Activated naive CD8-positive, alpha-beta T cell treated with anti-CD3 and anti-CD28 coated beads, Interleukin-2, amount 50 U/mL, for 24 hours (primary cell): ENCODE data around the gene CASQ2.
A peak's percentile ranks its signal among the peaks of the same experiment; 100 is the strongest.

ENCODE experiments used
- ATAC-seq: fragments of 150-1000 bp; cut with Tn5 transposase; one replicate; pipeline ENCODE4 v1.10.0; 2021
- DNase-seq: peaks from one replicate; pipeline ENCODE4 v3.0.0; 2021
- H3K27ac Mint-ChIP-seq: one replicate; pipeline ENCODE4 v1.8.0; 2021; ENCODE audit warnings: mild to moderate bottlenecking, mixed read lengths
- H3K27me3 Mint-ChIP-seq: one replicate; pipeline ENCODE4 v1.8.0; 2021; ENCODE audit warnings: mixed read lengths
- H3K36me3 Mint-ChIP-seq: one replicate; pipeline ENCODE4 v1.8.0; 2021; ENCODE audit warnings: low read depth, mixed read lengths
- H3K4me1 Mint-ChIP-seq: one replicate; pipeline ENCODE4 v1.8.0; 2021; ENCODE audit warnings: mixed read lengths
- H3K4me3 Mint-ChIP-seq: one replicate; pipeline ENCODE4 v1.8.0; 2021; ENCODE audit warnings: mild to moderate bottlenecking, moderate library complexity, mixed read lengths
- H3K9me3 Mint-ChIP-seq: one replicate; pipeline ENCODE4 v1.8.0; 2021; ENCODE audit warnings: mixed read lengths

CASQ2 gene

GRCh38 chr1:115768549-115768948, at the start of gene CASQ2:
Gene CASQ2, minus strand, starts transcription at chr1:115768714. Its CDS starts 173 bp downstream, at chr1:115768541.
- Mint-ChIP-seq H3K27me3 (peaks cover 11% of the 10 kb centered on the region), H3K9me3 (no peaks in the 10 kb centered on the region), H3K27ac (no peak within 1 kb of the TSS), H3K4me1 (no peaks in the 10 kb centered on the region), H3K4me3 (no peak within 1 kb of the TSS), H3K36me3 (no peaks in the 10 kb centered on the region)
- no peak for ATAC-seq
- DNase-seq: no peak

- no peak overlapping the region for H3K4me3 Mint-ChIP-seq
- no peak overlapping the region for H3K27ac Mint-ChIP-seq
- H3K9me3 Mint-ChIP-seq: no peaks in the 10 kb centered on the region
- no peak for DNase-seq
- H3K36me3 Mint-ChIP-seq: no peaks in the 10 kb centered on the region
- H3K27me3 Mint-ChIP-seq: peaks cover 18% of the 10 kb centered on the region
- H3K4me1 Mint-ChIP-seq: no peaks in the 10 kb centered on the region
- ATAC-seq: no peak
Measured at GRCh38 chr1:115815694-115816093, 47.2 kb upstream of the CASQ2 start.

GRCh38 chr1:115814685-115815398, 46.3 kb upstream of the CASQ2 start:
- DNase-seq: no peak
- no peak for ATAC-seq
- Mint-ChIP-seq H3K4me1 (no peaks in the 10 kb centered on the region), H3K27me3 (peaks cover 18% of the 10 kb centered on the region), H3K4me3 (no peak overlapping the region), H3K27ac (no peak overlapping the region), H3K36me3 (no peaks in the 10 kb centered on the region), H3K9me3 (no peaks in the 10 kb centered on the region)

DNA sequence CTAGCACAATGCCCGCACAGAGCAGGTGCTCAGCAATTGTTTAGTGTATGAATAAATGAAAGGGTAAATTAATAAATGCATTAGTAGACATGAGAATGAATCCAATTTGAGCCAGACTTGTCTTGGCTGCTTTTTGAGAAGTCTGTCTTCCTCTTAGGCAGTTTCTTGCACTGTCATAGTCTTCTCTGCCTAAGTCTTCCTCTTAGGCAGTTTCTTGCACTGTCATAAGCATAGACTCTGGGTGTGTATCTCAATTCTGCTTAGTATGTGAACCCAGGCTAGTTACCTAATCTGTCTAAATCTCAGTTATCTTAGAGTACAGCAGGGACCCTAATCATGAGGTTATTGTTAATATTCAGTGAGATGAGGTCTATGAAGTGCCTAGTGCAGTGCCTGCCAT, 45.2 kb upstream of the CASQ2 start:
- Mint-ChIP-seq H3K27ac (no peak overlapping the region), H3K9me3 (no peaks in the 10 kb centered on the region), H3K4me3 (no peak overlapping the region), H3K27me3 (peaks cover 18% of the 10 kb centered on the region), H3K36me3 (no peaks in the 10 kb centered on the region), H3K4me1 (no peaks in the 10 kb centered on the region)
- DNase-seq: no peak
- no peak for ATAC-seq

- Mint-ChIP-seq H3K4me1 (no peaks in the 10 kb centered on the region), H3K27ac (no peak overlapping the region), H3K4me3 (no peak overlapping the region), H3K9me3 (no peaks in the 10 kb centered on the region), H3K36me3 (no peaks in the 10 kb centered on the region), H3K27me3 (peaks cover 15% of the 10 kb centered on the region)
- no peak for ATAC-seq
- no peak for DNase-seq
Measured at GRCh38 chr1:115811140-115811828, 42.8 kb upstream of the CASQ2 start.

GRCh38 chr1:115810609-115811008, 42.1 kb upstream of the CASQ2 start:
- H3K27me3 Mint-ChIP-seq: peaks cover 10% of the 10 kb centered on the region
- no peak overlapping the region for H3K4me3 Mint-ChIP-seq
- H3K36me3 Mint-ChIP-seq: no peaks in the 10 kb centered on the region
- H3K4me1 Mint-ChIP-seq: no peaks in the 10 kb centered on the region
- DNase-seq (no peak), ATAC-seq (no peak)
- H3K9me3 Mint-ChIP-seq: no peaks in the 10 kb centered on the region
- no peak overlapping the region for H3K27ac Mint-ChIP-seq

DNA sequence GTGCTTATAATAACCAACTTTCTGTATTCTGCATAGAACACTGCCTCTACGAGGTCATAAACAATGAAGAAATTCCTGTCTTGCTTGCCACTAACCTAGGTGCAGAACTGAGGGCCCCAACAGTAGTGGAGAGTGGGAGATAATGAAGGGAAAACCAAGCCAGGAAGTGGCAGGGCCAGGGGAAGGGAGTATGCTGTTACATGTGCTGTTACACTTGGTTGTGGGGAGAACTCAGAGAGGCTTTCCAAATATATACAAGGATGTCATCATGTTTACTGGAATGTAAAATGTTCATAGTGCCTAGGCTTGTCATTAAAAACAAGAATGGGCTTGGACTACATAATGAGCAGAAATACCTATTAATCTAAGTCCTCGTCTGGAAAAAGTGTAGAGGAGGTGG, 41.3 kb upstream of the CASQ2 start:
- no peaks in the 10 kb centered on the region for H3K36me3 Mint-ChIP-seq
- no peaks in the 10 kb centered on the region for H3K4me1 Mint-ChIP-seq
- no peak for DNase-seq
- H3K4me3 Mint-ChIP-seq: no peak overlapping the region
- H3K27me3 Mint-ChIP-seq: peaks cover 7% of the 10 kb centered on the region
- H3K27ac Mint-ChIP-seq: no peak overlapping the region
- no peak for ATAC-seq
- H3K9me3 Mint-ChIP-seq: no peaks in the 10 kb centered on the region

DNA sequence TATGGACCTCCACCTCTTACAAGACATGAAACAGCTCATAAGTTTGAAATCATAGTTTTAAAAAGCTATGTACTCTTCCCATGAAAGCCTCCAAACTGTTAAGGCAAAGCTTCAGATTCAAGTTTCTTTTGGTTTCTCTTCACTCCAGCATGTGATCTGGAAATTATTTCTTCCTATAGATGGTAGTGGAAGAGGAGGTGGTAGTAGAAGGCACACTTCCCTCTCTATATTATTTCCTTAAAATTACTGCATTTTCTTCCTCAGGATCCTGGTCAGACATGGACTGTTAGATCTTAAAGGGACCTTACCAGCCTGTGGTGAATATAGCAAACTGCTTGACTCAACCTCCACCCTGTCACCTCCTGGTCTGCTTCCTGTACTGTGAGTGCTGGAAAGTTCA, 40.6 kb upstream of the CASQ2 start:
- ATAC-seq (no peak), DNase-seq (no peak)
- Mint-ChIP-seq H3K36me3 (no peaks in the 10 kb centered on the region), H3K9me3 (no peaks in the 10 kb centered on the region), H3K27me3 (peaks cover 5% of the 10 kb centered on the region), H3K27ac (no peak overlapping the region), H3K4me1 (no peaks in the 10 kb centered on the region), H3K4me3 (no peak overlapping the region)

DNA sequence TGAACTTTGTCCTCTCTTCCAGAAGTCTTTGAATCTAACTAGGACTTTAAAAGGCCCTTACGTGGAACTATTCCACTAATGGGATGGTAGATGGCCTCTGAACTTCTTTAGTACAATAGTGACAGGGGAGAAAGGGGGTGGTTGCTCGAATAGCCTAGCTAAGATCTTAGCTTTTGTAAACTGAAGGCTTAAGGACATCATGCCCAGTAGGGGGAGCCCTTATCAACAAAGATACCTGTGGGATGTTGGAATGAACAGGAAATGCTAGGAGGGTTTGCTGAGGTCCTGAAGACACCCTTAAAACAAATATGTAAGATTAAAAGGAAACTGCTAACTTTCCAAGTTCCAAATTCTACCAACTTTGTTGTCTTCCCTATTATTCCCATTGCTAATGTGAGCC, 39.2 kb upstream of the CASQ2 start:
- no peaks in the 10 kb centered on the region for H3K9me3 Mint-ChIP-seq
- ATAC-seq: no peak
- H3K27me3 Mint-ChIP-seq: peaks cover 4% of the 10 kb centered on the region
- H3K4me1 Mint-ChIP-seq: no peaks in the 10 kb centered on the region
- H3K27ac Mint-ChIP-seq: no peak overlapping the region
- peak; percentile 42 for DNase-seq
- H3K36me3 Mint-ChIP-seq: no peaks in the 10 kb centered on the region
- H3K4me3 Mint-ChIP-seq: no peak overlapping the region

GRCh38 chr1:115805597-115805996, 37.1 kb upstream of the CASQ2 start:
- no peak for ATAC-seq

DNA sequence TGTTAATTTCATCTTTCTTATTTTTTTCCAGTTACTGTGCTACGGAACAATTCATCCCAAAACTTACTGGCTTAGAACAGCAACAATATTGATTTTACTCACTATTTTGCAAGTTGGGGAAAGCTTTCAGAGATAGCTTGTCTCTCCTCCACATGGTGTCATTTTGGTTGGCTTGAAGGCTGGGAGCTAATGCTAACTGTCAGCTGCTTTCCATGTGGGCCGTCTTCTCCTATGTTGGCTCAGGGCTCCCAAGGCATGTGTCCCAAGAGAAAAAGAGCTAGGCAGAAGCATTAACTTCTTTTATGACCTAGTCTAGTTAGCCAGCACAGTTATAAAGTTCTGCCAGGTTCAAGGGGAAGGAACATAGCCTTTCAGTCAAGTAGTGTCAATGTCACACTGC, 33.9 kb upstream of the CASQ2 start:
- Mint-ChIP-seq H3K36me3 (no peaks in the 10 kb centered on the region), H3K4me1 (no peaks in the 10 kb centered on the region), H3K4me3 (no peak overlapping the region), H3K27ac (no peak overlapping the region), H3K27me3 (peaks cover 6% of the 10 kb centered on the region), H3K9me3 (no peaks in the 10 kb centered on the region)
- no peak for ATAC-seq
- no peak for DNase-seq

More at GRCh38 chr1:115805597-115805996, 37.1 kb upstream of the CASQ2 start:
- DNase-seq: no peak
- Mint-ChIP-seq H3K4me1 (no peaks in the 10 kb centered on the region), H3K27ac (no peak overlapping the region), H3K36me3 (no peaks in the 10 kb centered on the region), H3K9me3 (no peaks in the 10 kb centered on the region), H3K4me3 (no peak overlapping the region), H3K27me3 (peaks cover 4% of the 10 kb centered on the region)

DNA sequence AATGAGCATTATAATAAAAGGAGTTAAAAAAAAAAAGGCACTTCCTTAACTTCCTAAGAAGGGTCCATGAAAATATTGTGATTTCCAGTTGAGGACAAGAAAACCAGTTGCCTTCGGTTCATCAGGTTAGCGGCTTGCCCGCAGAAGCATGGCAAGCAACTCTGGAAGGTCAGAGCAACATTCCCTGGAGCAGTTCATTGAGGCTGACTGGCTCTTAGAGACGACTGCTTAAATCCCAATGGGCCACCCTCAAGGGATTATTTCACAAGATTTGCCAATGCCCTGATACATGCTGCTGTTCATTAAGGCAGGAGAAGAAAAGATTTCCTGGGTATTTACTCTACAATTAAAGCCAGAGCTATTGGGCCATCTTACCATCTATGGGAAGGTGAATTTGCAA, 29.0 kb upstream of the CASQ2 start:
- DNase-seq: no peak
- H3K27me3 Mint-ChIP-seq: peaks cover 23% of the 10 kb centered on the region

DNA sequence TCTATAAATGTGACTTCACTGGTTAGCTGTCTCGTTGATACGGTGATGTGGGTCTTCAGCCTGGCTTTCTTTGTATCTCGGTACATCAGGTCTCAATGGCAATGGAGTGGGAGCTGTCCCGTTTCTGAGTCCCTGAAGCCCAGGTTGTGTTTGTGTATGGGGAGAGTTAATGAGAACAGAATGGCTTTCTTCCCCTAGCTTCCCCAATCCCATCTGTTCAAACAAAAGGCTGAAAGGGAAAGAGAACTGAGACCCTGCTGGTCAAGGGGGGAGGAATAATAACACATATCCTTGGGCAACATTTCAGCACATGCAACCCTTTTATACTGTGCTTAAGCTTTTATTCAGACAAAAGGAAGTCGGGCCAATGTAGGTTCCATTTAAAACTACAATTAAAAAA, 28.4 kb upstream of the CASQ2 start:
- Mint-ChIP-seq H3K27ac (no peak overlapping the region), H3K4me1 (no peaks in the 10 kb centered on the region), H3K4me3 (no peak overlapping the region), H3K9me3 (no peaks in the 10 kb centered on the region), H3K36me3 (no peaks in the 10 kb centered on the region), H3K27me3 (peaks cover 26% of the 10 kb centered on the region)
- no peak for DNase-seq
- ATAC-seq: no peak

More for the DNA sequence above, 29.0 kb upstream of the CASQ2 start:
- Mint-ChIP-seq H3K4me3 (no peak overlapping the region), H3K9me3 (no peaks in the 10 kb centered on the region), H3K27ac (no peak overlapping the region), H3K4me1 (no peaks in the 10 kb centered on the region), H3K36me3 (no peaks in the 10 kb centered on the region)
- no peak for ATAC-seq

- H3K36me3 Mint-ChIP-seq: no peaks in the 10 kb centered on the region
- H3K27me3 Mint-ChIP-seq: peaks cover 26% of the 10 kb centered on the region
- ATAC-seq: no peak
- DNase-seq: no peak
- H3K27ac Mint-ChIP-seq: no peak overlapping the region
- H3K4me1 Mint-ChIP-seq: no peaks in the 10 kb centered on the region
- H3K9me3 Mint-ChIP-seq: no peaks in the 10 kb centered on the region
- H3K4me3 Mint-ChIP-seq: no peak overlapping the region
Measured at GRCh38 chr1:115796036-115796435, 27.5 kb upstream of the CASQ2 start.

DNA sequence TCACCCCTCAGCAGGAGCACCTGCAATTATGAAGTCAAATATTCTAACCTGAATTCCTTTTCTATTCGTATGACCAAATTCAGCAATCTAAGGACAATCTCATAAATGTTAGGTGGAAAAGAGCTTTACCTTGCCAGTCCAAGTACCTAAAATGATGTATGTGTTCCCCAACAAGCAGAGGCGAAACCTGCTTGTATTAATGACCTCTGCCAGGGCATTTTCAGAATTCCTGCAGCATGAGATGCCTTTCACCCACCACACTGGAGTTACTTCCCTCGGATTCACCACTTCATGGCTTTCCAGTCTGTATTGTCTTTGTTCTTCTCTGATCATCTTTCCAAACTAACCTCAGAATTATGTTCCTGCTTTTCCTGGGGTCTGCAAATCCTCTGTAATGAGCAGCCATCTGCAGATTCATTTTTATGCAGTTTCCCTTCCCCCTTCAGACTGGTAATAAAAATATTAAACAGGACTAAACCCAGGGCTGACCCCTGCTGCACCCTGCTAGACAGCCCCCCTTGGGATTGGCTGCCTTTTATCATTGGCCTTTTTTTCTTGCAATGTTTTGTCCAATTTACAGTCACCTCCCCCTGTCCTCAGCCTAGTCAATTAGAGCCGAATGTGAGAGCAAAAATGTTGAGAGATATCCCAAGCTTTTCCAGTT, 26.6 kb upstream of the CASQ2 start:
- H3K4me1 Mint-ChIP-seq: no peaks in the 10 kb centered on the region
- no peak overlapping the region for H3K4me3 Mint-ChIP-seq
- no peak overlapping the region for H3K27ac Mint-ChIP-seq
- DNase-seq (no peak), ATAC-seq (no peak)
- H3K27me3 Mint-ChIP-seq: peaks cover 26% of the 10 kb centered on the region
- H3K9me3 Mint-ChIP-seq: no peaks in the 10 kb centered on the region
- H3K36me3 Mint-ChIP-seq: no peaks in the 10 kb centered on the region
